ENCODE results near the gene RDH8.
A peak's percentile ranks its signal among the peaks of the same experiment; 100 is the strongest.

RDH8 gene

GRCh38 chr19:10013316-10013715 is at the start of gene RDH8:
Gene RDH8, plus strand, starts transcription at chr19:10013483. Its CDS starts 15 bp downstream, at chr19:10013498.
- no peak for DNase-seq (ENCODE audit: low read depth)

- DNase-seq (ENCODE audit: low read depth): no peak
These were observed 47.3 kb upstream of the RDH8 start for GRCh38 chr19:9966024-9966423.

- no peak for DNase-seq (ENCODE audit: low read depth)
These were observed 46.8 kb upstream of the RDH8 start for GRCh38 chr19:9966448-9966847.

- DNase-seq (ENCODE audit: low read depth): no peak
These were observed 46.0 kb upstream of the RDH8 start for GRCh38 chr19:9967326-9967725.

GRCh38 chr19:9968820-9969687 is 44.2 kb upstream of the RDH8 start:
- DNase-seq (ENCODE audit: low read depth): no peak

GRCh38 chr19:9969688-9969975 is 43.7 kb upstream of the RDH8 start:
- no peak for DNase-seq (ENCODE audit: low read depth)

- DNase-seq (ENCODE audit: low read depth): no peak
These were observed 42.8 kb upstream of the RDH8 start for GRCh38 chr19:9970481-9970880.

GRCh38 chr19:9971166-9971897 is 42.0 kb upstream of the RDH8 start:
- DNase-seq (ENCODE audit: low read depth): no peak

- no peak for DNase-seq (ENCODE audit: low read depth)
These were observed 41.2 kb upstream of the RDH8 start for GRCh38 chr19:9972103-9972502.

- no peak for DNase-seq (ENCODE audit: low read depth)
These were observed 31.6 kb upstream of the RDH8 start for GRCh38 chr19:9981406-9982260.

- no peak for DNase-seq (ENCODE audit: low read depth)
These were observed 26.4 kb upstream of the RDH8 start for GRCh38 chr19:9986787-9987281.

- no peak for DNase-seq (ENCODE audit: low read depth)
These were observed 23.8 kb upstream of the RDH8 start for GRCh38 chr19:9989504-9989903.

GRCh38 chr19:9991425-9992191 is 21.7 kb upstream of the RDH8 start:
- no peak for DNase-seq (ENCODE audit: low read depth)

- DNase-seq (ENCODE audit: low read depth): no peak
These were observed 18.2 kb upstream of the RDH8 start for GRCh38 chr19:9995084-9995483.

- DNase-seq (ENCODE audit: low read depth): no peak
These were observed 17.3 kb upstream of the RDH8 start for GRCh38 chr19:9995999-9996398.

GRCh38 chr19:9996541-9996940 is 16.7 kb upstream of the RDH8 start:
- DNase-seq (ENCODE audit: low read depth): no peak

GRCh38 chr19:10000171-10000826 is 13.0 kb upstream of the RDH8 start:
- DNase-seq (ENCODE audit: low read depth): peak; percentile 50

- DNase-seq (ENCODE audit: low read depth): no peak
These were observed 11.4 kb upstream of the RDH8 start for GRCh38 chr19:10001899-10002298.

- no peak for DNase-seq (ENCODE audit: low read depth)
These were observed 10.0 kb upstream of the RDH8 start for GRCh38 chr19:10003271-10003670.

GRCh38 chr19:10004617-10005016 is 8.7 kb upstream of the RDH8 start:
- no peak for DNase-seq (ENCODE audit: low read depth)
